ENCODE data around the gene MMAB. TPM values are rescaled to one million over a fixed set of nuclear protein-coding genes. Genes with fewer than 3 reads are reported as not detected.

MMAB gene
- total and polyA plus RNA-seq, 4 donors = 47.1 to 101 (median 77.1) TPM

GRCh38 chr12:109588461-109589239 lies 15.3 kb upstream of the MMAB start:
- H3K27ac ChIP-seq (ENCODE audit: low read depth in 1 of 2, low read length in 2 of 2) = peak overlapping the region; percentile 78 to 88
- peaks cover 5 to 56% (median 35%) of the 10 kb centered on the region in 4 donors for H3K4me1 ChIP-seq (ENCODE audit: control insufficient read depth in 4 of 4, insufficient read depth in 4 of 4, low read length in 3 of 4)
- WGBS = 56% methylated on average over 26 of the region's 26 CpGs
- TF ChIP-seq, protein P1, sequence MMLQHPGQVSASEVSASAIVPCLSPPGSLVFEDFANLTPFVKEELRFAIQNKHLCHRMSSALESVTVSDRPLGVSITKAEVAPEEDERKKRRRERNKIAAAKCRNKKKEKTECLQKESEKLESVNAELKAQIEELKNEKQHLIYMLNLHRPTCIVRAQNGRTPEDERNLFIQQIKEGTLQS (IDR thresholded peaks at IDR 0.05) = peak; percentile 46
- TF ChIP-seq MAX (IDR thresholded peaks at IDR 0.05) (peak; percentile 78), JUND (IDR thresholded peaks at IDR 0.05) (peak; percentile 77 to 84), EGR1 (IDR thresholded peaks at IDR 0.05; ENCODE audit: low read depth in 2 of 2) (peak in 1 of 2 donors; percentile 9), HNF4A (conservative IDR thresholded peaks at IDR 0.05) (peak; percentile 77 to 83), RAD21 (IDR thresholded peaks at IDR 0.05) (peak; percentile 10 to 57), HNF4G (IDR thresholded peaks at IDR 0.05) (peak; percentile 73), YY1 (IDR thresholded peaks at IDR 0.05) (peak; percentile 39), ZBTB33 (IDR thresholded peaks at IDR 0.05) (no peak), RXRA (IDR thresholded peaks at IDR 0.05) (peak; percentile 54 to 59), FOXA1 (IDR thresholded peaks at IDR 0.05) (peak; percentile 61), FOXA2 (IDR thresholded peaks at IDR 0.05) (peak; percentile 78), SP1 (IDR thresholded peaks at IDR 0.05) (peak; percentile 47), GABPA (IDR thresholded peaks at IDR 0.05 in 1 of 2, conservative IDR thresholded peaks at IDR 0.05 in 1 of 2) (no peak)
- TF ChIP-seq, protein P2, sequence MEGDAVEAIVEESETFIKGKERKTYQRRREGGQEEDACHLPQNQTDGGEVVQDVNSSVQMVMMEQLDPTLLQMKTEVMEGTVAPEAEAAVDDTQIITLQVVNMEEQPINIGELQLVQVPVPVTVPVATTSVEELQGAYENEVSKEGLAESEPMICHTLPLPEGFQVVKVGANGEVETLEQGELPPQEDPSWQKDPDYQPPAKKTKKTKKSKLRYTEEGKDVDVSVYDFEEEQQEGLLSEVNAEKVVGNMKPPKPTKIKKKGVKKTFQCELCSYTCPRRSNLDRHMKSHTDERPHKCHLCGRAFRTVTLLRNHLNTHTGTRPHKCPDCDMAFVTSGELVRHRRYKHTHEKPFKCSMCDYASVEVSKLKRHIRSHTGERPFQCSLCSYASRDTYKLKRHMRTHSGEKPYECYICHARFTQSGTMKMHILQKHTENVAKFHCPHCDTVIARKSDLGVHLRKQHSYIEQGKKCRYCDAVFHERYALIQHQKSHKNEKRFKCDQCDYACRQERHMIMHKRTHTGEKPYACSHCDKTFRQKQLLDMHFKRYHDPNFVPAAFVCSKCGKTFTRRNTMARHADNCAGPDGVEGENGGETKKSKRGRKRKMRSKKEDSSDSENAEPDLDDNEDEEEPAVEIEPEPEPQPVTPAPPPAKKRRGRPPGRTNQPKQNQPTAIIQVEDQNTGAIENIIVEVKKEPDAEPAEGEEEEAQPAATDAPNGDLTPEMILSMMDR (IDR thresholded peaks at IDR 0.05; ENCODE audit: low read depth, low read length, missing input control) = no peak
- peaks cover 8 to 19% (median 13%) of the 10 kb centered on the region in 4 donors for H3K36me3 ChIP-seq (ENCODE audit: control insufficient read depth in 4 of 4, insufficient read depth in 3 of 4, low read depth in 1 of 4, low read length in 3 of 4)
- H3K9ac ChIP-seq (ENCODE audit: low read depth in 1 of 2, low read length in 2 of 2) = peak overlapping the region in 1 of 2 donors; percentile 60
- H3K4me3 ChIP-seq (ENCODE audit: low read depth in 1 of 3, low read length in 3 of 3) = no peak overlapping the region
- no peaks in the 10 kb centered on the region for H3K27me3 ChIP-seq (ENCODE audit: control insufficient read depth in 4 of 4, insufficient read depth in 4 of 4, low read length in 3 of 4)
- peak; percentile 43 for DNase-seq (ENCODE audit: low spot score)
- no peaks in the 10 kb centered on the region for H3K9me3 ChIP-seq (ENCODE audit: control insufficient read depth in 4 of 4, low read length in 3 of 4)

- no peak overlapping the region for H3K4me3 ChIP-seq (ENCODE audit: low read depth in 1 of 3, low read length in 3 of 3)
- no peak overlapping the region for H3K9ac ChIP-seq (ENCODE audit: low read depth in 1 of 2, low read length in 2 of 2)
- no peak for DNase-seq (ENCODE audit: low spot score)
- peaks cover 5 to 56% (median 36%) of the 10 kb centered on the region in 4 donors for H3K4me1 ChIP-seq (ENCODE audit: control insufficient read depth in 4 of 4, insufficient read depth in 4 of 4, low read length in 3 of 4)
- peak overlapping the region; percentile 78 to 88 for H3K27ac ChIP-seq (ENCODE audit: low read depth in 1 of 2, low read length in 2 of 2)
- WGBS = 94% methylated on average over 18 of the region's 18 CpGs
- H3K9me3 ChIP-seq (ENCODE audit: control insufficient read depth in 4 of 4, low read length in 3 of 4) = no peaks in the 10 kb centered on the region
- peaks cover 8 to 15% (median 12%) of the 10 kb centered on the region in 4 donors for H3K36me3 ChIP-seq (ENCODE audit: control insufficient read depth in 4 of 4, insufficient read depth in 3 of 4, low read depth in 1 of 4, low read length in 3 of 4)
- no peaks in the 10 kb centered on the region for H3K27me3 ChIP-seq (ENCODE audit: control insufficient read depth in 4 of 4, insufficient read depth in 4 of 4, low read length in 3 of 4)
- TF ChIP-seq RXRA (IDR thresholded peaks at IDR 0.05) (no peak), EGR1 (IDR thresholded peaks at IDR 0.05; ENCODE audit: low read depth in 2 of 2) (no peak), ZBTB33 (IDR thresholded peaks at IDR 0.05) (no peak), GABPA (IDR thresholded peaks at IDR 0.05 in 1 of 2, conservative IDR thresholded peaks at IDR 0.05 in 1 of 2) (no peak), HNF4A (conservative IDR thresholded peaks at IDR 0.05) (no peak), SP1 (IDR thresholded peaks at IDR 0.05) (no peak), HNF4G (IDR thresholded peaks at IDR 0.05) (no peak), YY1 (IDR thresholded peaks at IDR 0.05) (no peak), MAX (IDR thresholded peaks at IDR 0.05) (no peak), TAF1 (conservative IDR thresholded peaks at IDR 0.05) (no peak), FOXA1 (IDR thresholded peaks at IDR 0.05) (no peak), FOXA2 (IDR thresholded peaks at IDR 0.05) (no peak), RAD21 (IDR thresholded peaks at IDR 0.05) (no peak)
- TF ChIP-seq, protein P2 (IDR thresholded peaks at IDR 0.05; ENCODE audit: low read depth, low read length, missing input control) = no peak
- TF ChIP-seq, protein P1 (IDR thresholded peaks at IDR 0.05) = no peak
Observed at GRCh38 chr12:109587921-109588320, 14.6 kb upstream of the MMAB start.
